Neural cell (in vitro differentiated cells): ENCODE data around the gene TMEM175. TPM values are rescaled to one million over a fixed set of nuclear protein-coding genes. Genes with fewer than 3 reads are reported as not detected.

Experiments used
- H2AFZ ChIP-seq: fragments of 200-600, 300-800 bp; sonication (generic), shearing (Covaris generic); 2 replicates; pipeline ENCODE4 v1.6.0; 2014; ENCODE audit warnings: low read depth, mild to moderate bottlenecking, antibody characterized with exemption, low read length, moderate library complexity
- H3F3A ChIP-seq: fragments of 200-600 bp; shearing (Covaris generic); 2 replicates; pipeline ENCODE4 v1.6.1; 2016; ENCODE audit warnings: mild to moderate bottlenecking, moderate library complexity, mixed read lengths, antibody characterized with exemption, low read length; ENCODE audit not compliant: insufficient read depth, poor library complexity, severe bottlenecking
- H3K27ac ChIP-seq: fragments of 200-600, 300-800 bp; sonication (generic), shearing (Covaris generic); 2 replicates; pipeline ENCODE4 v1.5.1; 2014; ENCODE audit warnings: mild to moderate bottlenecking, low read length, moderate library complexity
- H3K27me3 ChIP-seq: fragments of 300-800, 200-600 bp; sonication (generic), shearing (Covaris generic); 2 replicates; pipeline ENCODE4 v1.6.0; 2014; ENCODE audit warnings: mild to moderate bottlenecking, low read depth, low read length, moderate library complexity; ENCODE audit not compliant: insufficient read depth
- H3K36me3 ChIP-seq: fragments of 300-800, 200-600 bp; sonication (generic), shearing (Covaris generic); 2 replicates; pipeline ENCODE4 v1.5.1; 2014; ENCODE audit warnings: mild to moderate bottlenecking, antibody characterized with exemption, low read length, moderate library complexity; ENCODE audit not compliant: insufficient read depth
- H3K4me2 ChIP-seq: fragments of 300-800, 200-600 bp; sonication (generic), shearing (Covaris generic); 2 replicates; pipeline ENCODE4 v1.6.0; 2014; ENCODE audit warnings: mild to moderate bottlenecking, low read length
- H3K4me3 ChIP-seq: fragments of 300-800, 200-600 bp; sonication (generic), shearing (Covaris generic); 2 replicates; pipeline ENCODE4 v1.5.1; 2014; ENCODE audit warnings: mild to moderate bottlenecking, low read length, moderate library complexity
- H3K79me2 ChIP-seq: fragments of 200-600 bp; shearing (Covaris generic); replicated peaks from 2 replicates; pipeline ENCODE4 v1.6.0; 2014; ENCODE audit warnings: mild to moderate bottlenecking, low read length, moderate library complexity; ENCODE audit not compliant: insufficient read depth
- H3K9ac ChIP-seq: fragments of 300-800, 200-600 bp; sonication (generic), shearing (Covaris generic); 2 replicates; pipeline ENCODE4 v1.6.1; 2016; ENCODE audit warnings: mild to moderate bottlenecking, low read length, mixed read lengths
- H3K9me2 ChIP-seq: fragments of 200-600 bp; shearing (Covaris generic); 2 replicates; pipeline ENCODE4 v1.6.1; 2016; ENCODE audit warnings: mild to moderate bottlenecking, low read length, mixed read lengths; ENCODE audit not compliant: insufficient read depth
- H3K9me3 ChIP-seq: fragments of 200-600, 300-800 bp; sonication (generic), shearing (Covaris generic); 2 replicates; pipeline ENCODE4 v1.6.1; 2016; ENCODE audit warnings: mild to moderate bottlenecking, mixed run types, low read length, moderate library complexity, mixed read lengths
- H4K20me1 ChIP-seq: fragments of 200-600 bp; shearing (Covaris generic); 2 replicates; pipeline ENCODE4 v1.6.1; 2016; ENCODE audit warnings: mild to moderate bottlenecking, mixed run types; ENCODE audit not compliant: insufficient read depth
- EP300 ChIP-seq: fragments of 450-650 bp; conservative IDR thresholded peaks from 2 replicates; pipeline ENCODE4 v1.6.1; 2014; ENCODE audit warnings: antibody characterized with exemption, mild to moderate bottlenecking, moderate library complexity; ENCODE audit not compliant: poor library complexity, severe bottlenecking
- EZH2 ChIP-seq: fragments of 200-600, 300-800 bp; shearing (Covaris generic), sonication (generic); IDR thresholded peaks from 2 replicates; pipeline ENCODE4 v1.6.1; 2014; ENCODE audit warnings: antibody characterized with exemption, low read length, borderline replicate concordance, mild to moderate bottlenecking; ENCODE audit not compliant: insufficient read depth, poor library complexity, severe bottlenecking
- MXI1 ChIP-seq: fragments of 450-650 bp; conservative IDR thresholded peaks from 2 replicates; pipeline ENCODE4 v1.6.1; 2014; ENCODE audit warnings: antibody characterized with exemption, mild to moderate bottlenecking; ENCODE audit not compliant: poor library complexity, severe bottlenecking
- POLR2AphosphoS5 ChIP-seq: IDR thresholded peaks from 2 replicates; pipeline ENCODE4 v1.6.1; 2012
- RAD21 ChIP-seq: fragments of 450-650 bp; conservative IDR thresholded peaks from 2 replicates; pipeline ENCODE4 v1.6.1; 2014; ENCODE audit warnings: antibody characterized with exemption, mild to moderate bottlenecking, moderate library complexity
- SMC3 ChIP-seq: fragments of 450-650 bp; conservative IDR thresholded peaks from 2 replicates; pipeline ENCODE4 v1.6.1; 2014; ENCODE audit warnings: antibody characterized with exemption, mild to moderate bottlenecking, moderate library complexity; ENCODE audit not compliant: poor library complexity
- TAF1 ChIP-seq: IDR thresholded peaks from 2 replicates; pipeline ENCODE4 v1.6.1; 2012; ENCODE audit warnings: low read depth
- polyA plus RNA-seq: library from polyadenylated mRNA; depleted of rRNA; stranded (reverse); fragments of >200 nt; gene quantifications from 2 replicates; pipeline ENCODE4 v1.2.3, GENCODE V29; 2014
- TF ChIP-seq, protein P1 (sequence below): fragments of 450-650 bp; IDR thresholded peaks from 2 replicates; pipeline ENCODE4 v1.5.1; 2014; ENCODE audit warnings: antibody characterized with exemption, mild to moderate bottlenecking, moderate library complexity; ENCODE audit not compliant: poor library complexity, severe bottlenecking
- TF ChIP-seq, protein P2 (sequence below): IDR thresholded peaks from 2 replicates; pipeline ENCODE4 v1.6.1; 2012; ENCODE audit warnings: borderline replicate concordance

Gene TMEM175
- polyA plus RNA-seq, 1 donor from 2014 or later: 36.9 TPM

DNA sequence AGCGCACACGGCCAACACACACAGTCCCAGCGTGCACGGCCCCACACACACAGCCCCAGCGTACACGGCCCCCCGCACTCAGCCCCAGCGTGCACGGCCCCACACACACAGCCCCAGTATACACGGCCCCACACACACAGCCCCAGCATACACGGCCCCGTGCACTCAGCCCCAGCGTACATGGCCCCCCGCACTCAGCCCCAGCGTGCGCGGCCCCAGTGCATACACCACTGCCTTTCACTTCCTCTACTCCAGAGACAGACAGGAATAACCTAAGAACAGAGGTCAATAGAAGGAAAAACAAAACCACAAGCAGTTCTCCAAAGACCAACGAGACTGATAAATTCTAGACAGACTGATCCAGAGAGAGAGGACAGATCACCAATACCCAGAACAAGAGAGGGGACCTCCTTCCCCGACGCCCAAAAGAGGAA, 17.2 kb upstream of the TMEM175 start:
- H3K9me2 ChIP-seq: no peaks in the 10 kb centered on the region
- H3K36me3 ChIP-seq: no peaks in the 10 kb centered on the region
- H2AFZ ChIP-seq: no peak overlapping the region
- H4K20me1 ChIP-seq: no peaks in the 10 kb centered on the region
- no peaks in the 10 kb centered on the region for H3K9me3 ChIP-seq
- TF ChIP-seq, protein P1, sequence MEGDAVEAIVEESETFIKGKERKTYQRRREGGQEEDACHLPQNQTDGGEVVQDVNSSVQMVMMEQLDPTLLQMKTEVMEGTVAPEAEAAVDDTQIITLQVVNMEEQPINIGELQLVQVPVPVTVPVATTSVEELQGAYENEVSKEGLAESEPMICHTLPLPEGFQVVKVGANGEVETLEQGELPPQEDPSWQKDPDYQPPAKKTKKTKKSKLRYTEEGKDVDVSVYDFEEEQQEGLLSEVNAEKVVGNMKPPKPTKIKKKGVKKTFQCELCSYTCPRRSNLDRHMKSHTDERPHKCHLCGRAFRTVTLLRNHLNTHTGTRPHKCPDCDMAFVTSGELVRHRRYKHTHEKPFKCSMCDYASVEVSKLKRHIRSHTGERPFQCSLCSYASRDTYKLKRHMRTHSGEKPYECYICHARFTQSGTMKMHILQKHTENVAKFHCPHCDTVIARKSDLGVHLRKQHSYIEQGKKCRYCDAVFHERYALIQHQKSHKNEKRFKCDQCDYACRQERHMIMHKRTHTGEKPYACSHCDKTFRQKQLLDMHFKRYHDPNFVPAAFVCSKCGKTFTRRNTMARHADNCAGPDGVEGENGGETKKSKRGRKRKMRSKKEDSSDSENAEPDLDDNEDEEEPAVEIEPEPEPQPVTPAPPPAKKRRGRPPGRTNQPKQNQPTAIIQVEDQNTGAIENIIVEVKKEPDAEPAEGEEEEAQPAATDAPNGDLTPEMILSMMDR: no peak
- TF ChIP-seq RAD21: no peak
- no peak for TF ChIP-seq MXI1
- TF ChIP-seq EZH2: no peak
- TF ChIP-seq SMC3: no peak
- no peak for TF ChIP-seq EP300
- TF ChIP-seq, protein P2, sequence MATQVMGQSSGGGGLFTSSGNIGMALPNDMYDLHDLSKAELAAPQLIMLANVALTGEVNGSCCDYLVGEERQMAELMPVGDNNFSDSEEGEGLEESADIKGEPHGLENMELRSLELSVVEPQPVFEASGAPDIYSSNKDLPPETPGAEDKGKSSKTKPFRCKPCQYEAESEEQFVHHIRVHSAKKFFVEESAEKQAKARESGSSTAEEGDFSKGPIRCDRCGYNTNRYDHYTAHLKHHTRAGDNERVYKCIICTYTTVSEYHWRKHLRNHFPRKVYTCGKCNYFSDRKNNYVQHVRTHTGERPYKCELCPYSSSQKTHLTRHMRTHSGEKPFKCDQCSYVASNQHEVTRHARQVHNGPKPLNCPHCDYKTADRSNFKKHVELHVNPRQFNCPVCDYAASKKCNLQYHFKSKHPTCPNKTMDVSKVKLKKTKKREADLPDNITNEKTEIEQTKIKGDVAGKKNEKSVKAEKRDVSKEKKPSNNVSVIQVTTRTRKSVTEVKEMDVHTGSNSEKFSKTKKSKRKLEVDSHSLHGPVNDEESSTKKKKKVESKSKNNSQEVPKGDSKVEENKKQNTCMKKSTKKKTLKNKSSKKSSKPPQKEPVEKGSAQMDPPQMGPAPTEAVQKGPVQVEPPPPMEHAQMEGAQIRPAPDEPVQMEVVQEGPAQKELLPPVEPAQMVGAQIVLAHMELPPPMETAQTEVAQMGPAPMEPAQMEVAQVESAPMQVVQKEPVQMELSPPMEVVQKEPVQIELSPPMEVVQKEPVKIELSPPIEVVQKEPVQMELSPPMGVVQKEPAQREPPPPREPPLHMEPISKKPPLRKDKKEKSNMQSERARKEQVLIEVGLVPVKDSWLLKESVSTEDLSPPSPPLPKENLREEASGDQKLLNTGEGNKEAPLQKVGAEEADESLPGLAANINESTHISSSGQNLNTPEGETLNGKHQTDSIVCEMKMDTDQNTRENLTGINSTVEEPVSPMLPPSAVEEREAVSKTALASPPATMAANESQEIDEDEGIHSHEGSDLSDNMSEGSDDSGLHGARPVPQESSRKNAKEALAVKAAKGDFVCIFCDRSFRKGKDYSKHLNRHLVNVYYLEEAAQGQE: no peak
- TF ChIP-seq POLR2AphosphoS5: no peak
- no peak for TF ChIP-seq TAF1
- no peaks in the 10 kb centered on the region for H3F3A ChIP-seq
- no peak overlapping the region for H3K27ac ChIP-seq
- H3K27me3 ChIP-seq: no peaks in the 10 kb centered on the region
- H3K4me2 ChIP-seq: no peak overlapping the region
- H3K79me2 ChIP-seq: peaks cover 16% of the 10 kb centered on the region
- H3K9ac ChIP-seq: no peak overlapping the region
- no peak overlapping the region for H3K4me3 ChIP-seq

GRCh38 chr4:915595-915994, 16.7 kb upstream of the TMEM175 start:
- Histone ChIP-seq H3K9me2 (no peaks in the 10 kb centered on the region), H3K9me3 (no peaks in the 10 kb centered on the region), H3K9ac (no peak overlapping the region), H4K20me1 (no peaks in the 10 kb centered on the region), H3F3A (no peaks in the 10 kb centered on the region), H3K79me2 (peaks cover 16% of the 10 kb centered on the region), H3K4me2 (no peak overlapping the region), H3K27ac (no peak overlapping the region), H3K4me3 (no peak overlapping the region), H2AFZ (no peak overlapping the region), H3K27me3 (no peaks in the 10 kb centered on the region), H3K36me3 (no peaks in the 10 kb centered on the region)
- TF ChIP-seq POLR2AphosphoS5: no peak
- no peak for TF ChIP-seq SMC3
- TF ChIP-seq TAF1: no peak
- no peak for TF ChIP-seq EZH2
- no peak for TF ChIP-seq RAD21
- TF ChIP-seq, protein P2: no peak
- no peak for TF ChIP-seq EP300
